HepG2 (cell line): ENCODE results near the gene PPRC1. TPM values are rescaled to one million over a fixed set of nuclear protein-coding genes. Genes with fewer than 3 reads are reported as not detected.

Source experiments
- MNT ChIP-seq: fragments of 450-650 bp; IDR thresholded peaks from 2 replicates; pipeline ENCODE4 v1.6.1; 2016
- RBFOX2 ChIP-seq: fragments of 200-400 bp; formaldehyde crosslinking; IDR thresholded peaks from 2 replicates; pipeline ENCODE4 v1.6.1; 2017; ENCODE audit warnings: low read depth, mild to moderate bottlenecking, low read length
- RFX1 ChIP-seq: fragments of 450-650 bp; IDR thresholded peaks from 2 replicates; pipeline ENCODE4 v1.6.1; 2017
- YY1 ChIP-seq: IDR thresholded peaks from 2 replicates; pipeline ENCODE4 v1.6.1; 2011; ENCODE audit warnings: low read length, low read depth, moderate library complexity, mild to moderate bottlenecking; ENCODE audit not compliant: insufficient read depth, insufficient replicate concordance
- ZFY ChIP-seq: sonication (generic); formaldehyde crosslinking; IDR thresholded peaks from 2 replicates; pipeline ENCODE4 v1.4.0; 2020; ENCODE audit warnings: missing genetic modification reagents
- ZNF20 ChIP-seq: sonication (generic); formaldehyde crosslinking; IDR thresholded peaks from 2 replicates; pipeline ENCODE4 v1.4.0; 2020; ENCODE audit warnings: mild to moderate bottlenecking, moderate library complexity, missing genetic modification reagents
- ZNF280B ChIP-seq: sonication (generic); formaldehyde crosslinking; IDR thresholded peaks from 2 replicates; pipeline ENCODE4 v1.5.0; 2020; ENCODE audit warnings: missing genetic modification reagents, mild to moderate bottlenecking, borderline replicate concordance
- ZNF343 ChIP-seq: sonication (generic); formaldehyde crosslinking; IDR thresholded peaks from 2 replicates; pipeline ENCODE4 v1.4.0; 2020; ENCODE audit warnings: mild to moderate bottlenecking, missing genetic modification reagents
- ZNF598 ChIP-seq: sonication (generic); formaldehyde crosslinking; IDR thresholded peaks from 2 replicates; pipeline ENCODE4 v1.5.1; 2020; ENCODE audit warnings: mild to moderate bottlenecking, missing genetic modification reagents, borderline replicate concordance
- ZNF687 ChIP-seq: sonication (generic); formaldehyde crosslinking; IDR thresholded peaks from 2 replicates; pipeline ENCODE4 v1.5.1; 2020; ENCODE audit warnings: mild to moderate bottlenecking, missing genetic modification reagents, moderate library complexity
- polyA plus RNA-seq, 8 experiments: library from polyadenylated mRNA; depleted of rRNA in 3 of 8; stranded (reverse) in 7 of 8; unstranded in 1 of 8; fragments of >200 nt; fragmentation: Illumina TruSeq in 4 of 8; extraction: Trizol in 4 of 8; gene quantifications; 2 replicates each; pipeline versions ENCODE4 v1.2.1 to v1.2.3, GENCODE V29; 2011 to 2016; ENCODE audit warnings: low read depth in 4 of 8, missing spikeins in 1 of 8, mixed read lengths in 1 of 8; ENCODE audit not compliant: insufficient read depth in 1 of 8
- total RNA-seq, 5 experiments: library from RNA; depleted of rRNA; stranded (reverse); fragments of >200 nt; fragmentation: Illumina TruSeq; extraction: Trizol; gene quantifications; 2 replicates each; pipeline ENCODE4 v1.2.3, GENCODE V29; 2016; ENCODE audit warnings: low read depth in 1 of 5
- TF ChIP-seq, protein P1 (sequence below): sonication (generic); formaldehyde crosslinking; IDR thresholded peaks from 2 replicates; pipeline ENCODE4 v1.5.0; 2020; ENCODE audit warnings: mild to moderate bottlenecking, missing genetic modification reagents, borderline replicate concordance

Gene PPRC1
- total and polyA plus RNA-seq, 2 of the 13 experiments (the other 11 are each of a cell fraction or from before 2014, with no cell fraction given), result 18.7 to 24.2 TPM

- TF ChIP-seq YY1, result peak; percentile 4
- TF ChIP-seq, protein P1, sequence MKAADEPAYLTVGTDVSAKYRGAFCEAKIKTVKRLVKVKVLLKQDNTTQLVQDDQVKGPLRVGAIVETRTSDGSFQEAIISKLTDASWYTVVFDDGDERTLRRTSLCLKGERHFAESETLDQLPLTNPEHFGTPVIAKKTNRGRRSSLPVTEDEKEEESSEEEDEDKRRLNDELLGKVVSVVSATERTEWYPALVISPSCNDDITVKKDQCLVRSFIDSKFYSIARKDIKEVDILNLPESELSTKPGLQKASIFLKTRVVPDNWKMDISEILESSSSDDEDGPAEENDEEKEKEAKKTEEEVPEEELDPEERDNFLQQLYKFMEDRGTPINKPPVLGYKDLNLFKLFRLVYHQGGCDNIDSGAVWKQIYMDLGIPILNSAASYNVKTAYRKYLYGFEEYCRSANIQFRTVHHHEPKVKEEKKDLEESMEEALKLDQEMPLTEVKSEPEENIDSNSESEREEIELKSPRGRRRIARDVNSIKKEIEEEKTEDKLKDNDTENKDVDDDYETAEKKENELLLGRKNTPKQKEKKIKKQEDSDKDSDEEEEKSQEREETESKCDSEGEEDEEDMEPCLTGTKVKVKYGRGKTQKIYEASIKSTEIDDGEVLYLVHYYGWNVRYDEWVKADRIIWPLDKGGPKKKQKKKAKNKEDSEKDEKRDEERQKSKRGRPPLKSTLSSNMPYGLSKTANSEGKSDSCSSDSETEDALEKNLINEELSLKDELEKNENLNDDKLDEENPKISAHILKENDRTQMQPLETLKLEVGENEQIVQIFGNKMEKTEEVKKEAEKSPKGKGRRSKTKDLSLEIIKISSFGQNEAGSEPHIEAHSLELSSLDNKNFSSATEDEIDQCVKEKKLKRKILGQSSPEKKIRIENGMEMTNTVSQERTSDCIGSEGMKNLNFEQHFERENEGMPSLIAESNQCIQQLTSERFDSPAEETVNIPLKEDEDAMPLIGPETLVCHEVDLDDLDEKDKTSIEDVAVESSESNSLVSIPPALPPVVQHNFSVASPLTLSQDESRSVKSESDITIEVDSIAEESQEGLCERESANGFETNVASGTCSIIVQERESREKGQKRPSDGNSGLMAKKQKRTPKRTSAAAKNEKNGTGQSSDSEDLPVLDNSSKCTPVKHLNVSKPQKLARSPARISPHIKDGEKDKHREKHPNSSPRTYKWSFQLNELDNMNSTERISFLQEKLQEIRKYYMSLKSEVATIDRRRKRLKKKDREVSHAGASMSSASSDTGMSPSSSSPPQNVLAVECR (CRISPR knock-in tag), result peak; percentile 23; the same call in 1 of the 2 replicates
- 0 out of 2 replicates have a peak, but pooled peaks have one; percentile 25 for TF ChIP-seq RBFOX2
- peak; percentile 68 for TF ChIP-seq ZFY (CRISPR knock-in tag)
- TF ChIP-seq ZNF598 (CRISPR knock-in tag), result no peak
- peak; percentile 20; the same call in 1 of the 2 replicates for TF ChIP-seq ZNF687 (CRISPR knock-in tag)
- TF ChIP-seq RFX1, result peak; percentile 46
- TF ChIP-seq MNT, result no peak
- no peak for TF ChIP-seq ZNF280B (CRISPR knock-in tag)
- TF ChIP-seq ZNF343, result no peak
- peak; percentile 40; the same call in 1 of the 2 replicates for TF ChIP-seq ZNF20 (CRISPR knock-in tag)
- TF ChIP-seq, all 625 proteins: peak for 31
These were observed 18.6 kb upstream of the PPRC1 start (continued) for GRCh38 chr10:102113956-102114857.
